HG03108 (cell line): ENCODE results near the gene ARHGEF2.
A peak's percentile ranks its signal among the peaks of the same experiment; 100 is the strongest.
"Not testable (repeated sequence)": the region's sequence is repeated elsewhere in the genome, so short reads cannot be mapped to it uniquely, and the experiment has no call there.

Experiments used
- ATAC-seq: cut with Tn5 transposase; IDR thresholded peaks from one replicate; pipeline ENCODE4 v1.9.1; 2021; ENCODE audit warnings: moderate library complexity; ENCODE audit not compliant: unreplicated experiment

The ARHGEF2 gene

DNA sequence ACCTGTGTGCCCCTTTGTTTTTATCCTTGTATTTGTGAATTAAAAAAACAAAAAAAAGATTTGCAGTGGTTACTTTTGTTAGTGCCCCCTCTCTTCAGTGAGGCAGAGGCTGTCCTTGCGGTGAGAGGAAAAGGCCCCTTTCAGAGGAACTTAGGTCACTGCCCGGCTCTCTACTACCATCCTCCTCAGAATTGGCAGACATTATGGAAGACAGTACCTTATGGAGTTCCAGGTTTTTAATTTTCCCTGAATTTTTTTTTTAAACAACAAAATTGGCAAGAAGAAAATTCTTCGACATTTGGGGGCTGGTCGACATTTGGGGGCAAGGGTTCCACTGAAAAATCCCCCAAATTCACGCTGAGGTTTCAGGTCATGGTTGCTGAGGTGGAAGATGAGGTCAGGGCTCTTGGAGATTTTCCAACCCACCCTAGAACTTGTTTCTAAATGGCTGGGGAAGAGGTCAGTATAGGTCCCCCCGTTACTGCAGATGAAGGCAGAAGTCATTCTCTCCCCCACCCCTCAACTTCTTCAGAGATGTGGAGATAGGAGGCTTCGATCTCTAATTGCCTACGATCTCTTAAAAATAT, 31.6 kb downstream of the ARHGEF2 start:
- peak; percentile 2 for ATAC-seq

DNA sequence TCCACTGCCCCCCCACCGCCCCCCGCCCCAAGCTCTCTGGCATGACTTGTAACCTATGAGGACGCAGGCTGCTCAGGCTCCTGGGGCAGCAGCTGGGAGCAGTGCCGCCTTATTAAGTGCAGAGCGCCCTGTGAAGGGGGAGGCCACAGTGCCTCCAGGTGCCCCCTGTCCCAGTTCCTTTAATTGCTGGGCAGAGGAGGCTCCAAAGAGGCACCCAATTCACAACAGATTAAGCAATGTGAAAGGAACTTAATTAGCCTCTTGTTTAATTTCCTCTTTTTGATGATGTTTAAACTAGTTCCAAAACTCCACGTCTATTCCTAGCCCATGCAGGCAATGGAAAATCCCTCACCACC, 33.9 kb downstream of the ARHGEF2 start:
- ATAC-seq: no peak

GRCh38 chr1:155942578-155943141, 35.7 kb downstream of the ARHGEF2 start:
- no peak for ATAC-seq

- ATAC-seq: no peak
Observed at GRCh38 chr1:155941845-155942531, 36.4 kb downstream of the ARHGEF2 start.

DNA sequence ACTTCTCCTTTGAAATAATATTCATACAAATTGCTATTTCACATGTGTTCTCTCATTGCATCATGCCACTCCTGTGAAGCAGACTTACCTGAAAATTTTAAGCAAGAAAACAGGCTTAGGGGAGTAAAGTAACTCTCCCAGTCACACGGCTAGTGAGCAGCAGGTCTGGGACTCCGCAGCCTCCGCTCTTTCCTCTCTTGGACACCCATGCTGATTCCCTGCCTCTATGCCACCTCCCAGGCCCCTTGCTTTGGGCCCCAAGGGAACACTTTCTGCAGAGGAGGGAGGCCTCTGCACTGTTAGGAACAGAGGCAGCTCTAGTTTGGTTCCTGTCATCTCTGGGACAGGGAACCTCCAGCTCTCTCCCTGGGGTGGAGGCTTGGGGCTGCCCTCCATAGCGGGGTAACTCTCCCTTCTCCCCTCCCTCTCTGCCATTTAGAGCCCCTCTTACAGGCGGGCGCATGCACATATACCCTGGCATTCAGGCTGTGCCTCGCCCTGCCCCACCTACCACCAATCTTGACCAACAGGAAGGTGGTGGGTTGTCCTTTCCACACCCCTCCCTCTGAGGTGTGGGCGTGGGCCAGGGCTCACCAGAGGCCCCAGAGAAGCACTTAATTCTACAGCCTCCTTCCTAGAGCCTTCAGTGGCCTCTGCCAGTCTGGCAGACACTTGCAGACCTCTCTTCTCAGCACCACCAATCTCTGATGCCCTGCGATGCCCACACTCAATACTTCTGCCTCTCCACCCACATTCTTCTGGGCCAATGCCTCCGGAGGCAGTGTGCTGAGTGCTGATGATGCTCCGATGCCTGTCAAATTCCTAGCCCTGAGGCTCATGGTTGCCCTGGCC, 37.1 kb downstream of the ARHGEF2 start, which contains the start of gene RXFP4:
Gene RXFP4 (plus strand): TSS at position 646 of the 852 bp plus-strand sequence. CDS start 72 bp downstream, at position 718.
- no peak for ATAC-seq

GRCh38 chr1:155940482-155940992, 37.8 kb downstream of the ARHGEF2 start:
- ATAC-seq: no peak

- no peak for ATAC-seq
Observed at GRCh38 chr1:155938220-155938627, 40.1 kb downstream of the ARHGEF2 start.

- ATAC-seq: no peak
Observed at GRCh38 chr1:155934936-155935590, 43.3 kb downstream of the ARHGEF2 start.

GRCh38 chr1:155934097-155934935, 44.0 kb downstream of the ARHGEF2 start, which contains the start of gene KHDC4:
Gene KHDC4 (minus strand): TSS chr1:155934413. CDS start chr1:155934373, 40 bp downstream.
- ATAC-seq: peak; percentile 94

DNA sequence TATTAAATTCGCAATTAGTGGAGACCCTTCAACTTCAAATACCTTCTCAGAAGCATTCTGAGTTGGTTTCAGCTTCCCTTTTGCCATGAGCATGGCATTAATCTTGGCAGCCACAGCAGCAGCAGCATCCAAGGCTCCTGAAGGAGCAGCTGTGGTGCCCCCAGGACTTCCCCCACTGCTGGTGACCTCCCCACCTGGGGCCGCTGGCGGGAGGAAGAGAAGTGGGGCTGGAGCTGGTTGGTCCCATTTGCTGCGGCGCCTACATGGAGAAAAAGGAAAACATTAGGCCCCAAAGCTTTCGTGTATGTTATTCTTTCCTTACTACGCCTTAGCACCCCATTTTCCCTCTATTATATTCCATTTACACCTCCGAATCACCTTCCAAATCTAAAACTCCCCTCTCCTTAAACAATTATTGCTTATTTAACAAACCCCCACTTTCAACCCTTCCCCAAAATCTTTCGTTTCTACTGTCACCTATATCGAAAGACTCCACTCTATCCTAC, 44.7 kb downstream of the ARHGEF2 start:
- no peak for ATAC-seq

DNA sequence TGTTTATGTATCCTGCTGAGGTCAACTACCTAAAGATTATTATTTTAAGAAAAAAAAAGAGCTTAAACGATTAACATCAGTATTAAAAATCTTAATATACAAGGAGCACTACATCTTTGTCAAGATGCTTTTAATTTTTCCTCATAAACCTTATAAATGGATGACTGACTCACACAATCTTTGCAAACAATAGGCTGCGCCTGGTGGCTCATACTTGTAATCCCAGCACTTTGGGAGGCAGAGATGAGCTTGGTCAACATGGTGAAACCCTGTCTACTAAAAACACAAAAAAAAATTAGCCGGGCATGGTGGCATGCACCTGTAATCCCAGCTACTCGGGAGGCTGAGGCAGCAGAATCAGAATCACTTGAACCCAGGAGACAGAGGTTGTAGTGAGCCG, 45.9 kb downstream of the ARHGEF2 start:
- no peak for ATAC-seq

DNA sequence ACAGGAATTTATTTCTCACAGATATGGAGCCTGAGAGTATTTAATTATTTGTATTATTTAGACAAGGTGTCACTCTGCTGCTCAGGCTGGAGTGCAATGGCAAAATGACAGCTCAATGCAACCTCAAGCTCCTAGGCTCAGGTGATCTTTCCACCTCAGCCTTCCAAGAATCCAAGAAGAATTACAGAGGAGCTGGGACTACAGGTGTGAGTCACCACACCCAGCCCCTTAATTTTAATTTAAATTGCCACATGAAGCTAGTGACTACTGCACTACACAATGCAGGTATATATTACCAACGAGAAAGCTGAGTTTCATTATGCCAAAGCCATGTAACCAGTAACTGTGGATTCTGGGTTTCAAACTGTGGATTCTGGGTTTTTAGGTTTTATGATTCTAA, 46.3 kb downstream of the ARHGEF2 start:
- ATAC-seq: no peak

GRCh38 chr1:155931332-155932038, 46.9 kb downstream of the ARHGEF2 start:
- no peak for ATAC-seq

DNA sequence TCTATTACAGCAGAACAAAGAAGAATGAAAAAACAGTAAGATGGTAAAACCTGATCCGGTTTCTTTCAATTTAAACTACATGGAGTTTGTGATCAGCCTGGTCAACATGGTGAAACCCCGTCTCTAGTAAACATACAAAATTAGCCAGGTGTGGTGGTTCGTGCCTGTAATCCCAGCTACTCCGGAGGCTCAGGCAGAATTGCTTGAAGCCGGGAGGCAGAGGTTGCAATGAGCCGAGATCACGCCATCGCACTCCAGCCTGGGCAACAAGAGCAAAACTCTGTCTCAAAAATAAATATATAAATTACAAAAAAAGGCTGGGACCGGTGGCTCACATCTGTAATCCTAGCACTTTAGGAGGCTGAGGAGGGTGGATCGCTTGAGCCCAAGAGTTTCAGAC, 47.6 kb downstream of the ARHGEF2 start:
- ATAC-seq: not testable (repeated sequence)

DNA sequence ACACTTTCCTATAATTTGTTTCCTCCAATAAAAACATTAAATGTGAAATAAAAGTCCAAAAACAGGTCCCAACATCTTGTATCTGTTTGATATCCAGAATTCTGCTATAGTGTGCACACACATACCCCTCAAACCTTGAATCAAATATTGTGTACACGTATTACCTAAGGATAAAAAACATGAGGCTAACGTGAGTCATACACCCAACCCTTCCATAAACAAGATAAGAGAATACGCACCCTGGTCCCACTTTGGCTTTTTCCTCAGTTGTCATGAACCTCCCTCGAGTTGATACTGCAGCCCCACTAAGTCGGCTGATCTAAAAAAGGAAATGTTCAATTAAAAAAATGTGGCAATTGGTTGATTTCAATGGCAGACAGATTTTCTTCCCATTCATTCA, 49.3 kb downstream of the ARHGEF2 start:
- ATAC-seq: no peak

- no peak for ATAC-seq
Observed at GRCh38 chr1:155925506-155925905, 52.8 kb downstream of the ARHGEF2 start.

- ATAC-seq: no peak
Observed at GRCh38 chr1:155920717-155921116, 57.6 kb downstream of the ARHGEF2 start.

GRCh38 chr1:155919801-155920200, 58.5 kb downstream of the ARHGEF2 start:
- ATAC-seq: no peak

- ATAC-seq: no peak
Observed at GRCh38 chr1:155918660-155919059, 59.7 kb downstream of the ARHGEF2 start.
